Germinal center (tissue), 1 donor: Measurements from ENCODE around the gene ARL3.
A peak's percentile ranks its signal among the peaks of the same experiment; 100 is the strongest.
"Not testable (repeated sequence)": the region's sequence is repeated elsewhere in the genome, so short reads cannot be mapped to it uniquely, and the experiment has no call there.

ENCODE experiments used
- DNase-seq: peaks from one replicate; pipeline ENCODE4 v3.0.0; 2012; ENCODE audit warnings: mixed read lengths, low spot score

Gene ARL3

DNA sequence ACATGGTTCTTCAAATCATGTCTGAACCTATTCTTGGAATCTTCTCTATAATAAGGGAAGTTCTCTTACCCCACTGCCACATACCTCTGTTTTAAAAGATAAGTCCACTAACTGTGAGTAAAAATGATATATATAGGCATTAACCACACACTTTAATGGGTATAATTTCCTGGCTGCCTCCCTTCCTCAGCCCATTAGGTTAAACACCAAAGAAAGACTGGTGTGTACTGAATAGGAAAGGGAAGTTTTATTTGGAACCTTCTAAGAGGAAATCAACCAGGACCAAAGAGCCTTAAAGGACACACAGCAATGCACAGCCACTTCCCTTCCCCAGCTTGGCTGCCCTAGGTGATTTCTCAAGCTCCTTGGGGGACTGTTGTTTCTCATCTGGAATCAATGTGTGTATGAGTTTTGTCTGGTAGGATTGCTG, 24.5 kb upstream of the ARL3 start:
- no peak for DNase-seq

DNA sequence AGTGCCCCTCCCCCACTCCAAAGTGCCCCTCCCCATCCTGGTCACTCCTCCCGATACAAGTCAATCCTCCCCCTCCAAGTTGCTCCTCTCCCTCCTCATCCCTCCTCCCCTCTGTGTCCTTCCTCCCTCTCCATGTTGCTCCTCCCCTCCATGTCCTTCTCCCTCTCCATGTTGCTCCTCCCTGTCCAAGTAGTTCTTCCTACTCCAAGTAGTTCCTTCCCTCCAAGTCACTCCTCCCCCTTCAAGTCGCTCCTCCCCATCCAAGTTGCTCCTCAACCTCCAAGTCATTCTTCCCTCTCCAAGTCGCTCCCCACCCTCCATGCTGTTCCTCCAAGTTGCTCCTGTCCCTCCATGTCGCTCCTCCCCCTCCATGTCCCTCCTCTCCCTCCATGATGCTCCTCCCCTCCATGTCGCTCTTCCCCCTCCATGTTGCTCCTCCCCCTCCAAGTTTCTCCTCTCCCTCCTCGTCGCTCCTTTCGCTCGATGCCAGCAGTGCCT, 20.9 kb upstream of the ARL3 start:
- DNase-seq: no peak

DNA sequence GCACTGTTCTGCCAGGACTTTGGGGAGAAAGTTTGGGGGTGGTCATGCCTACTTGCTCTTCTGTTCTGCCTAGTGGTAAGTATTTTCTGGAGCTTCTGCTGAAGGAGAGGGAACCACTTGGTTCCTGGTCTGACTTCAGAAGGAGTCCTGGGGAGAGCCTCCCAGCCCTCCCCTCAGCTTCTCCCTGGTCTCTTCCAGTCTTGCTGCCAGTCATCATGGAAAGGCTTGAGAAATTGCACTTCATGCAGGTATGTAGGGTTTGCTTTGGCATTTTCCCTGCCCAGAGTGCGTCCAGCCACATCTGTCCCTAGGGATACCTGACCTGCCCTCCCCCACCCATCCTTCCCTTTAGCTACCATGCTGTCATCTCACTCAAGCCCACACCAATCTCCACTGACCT, 18.5 kb upstream of the ARL3 start:
- no peak for DNase-seq

DNA sequence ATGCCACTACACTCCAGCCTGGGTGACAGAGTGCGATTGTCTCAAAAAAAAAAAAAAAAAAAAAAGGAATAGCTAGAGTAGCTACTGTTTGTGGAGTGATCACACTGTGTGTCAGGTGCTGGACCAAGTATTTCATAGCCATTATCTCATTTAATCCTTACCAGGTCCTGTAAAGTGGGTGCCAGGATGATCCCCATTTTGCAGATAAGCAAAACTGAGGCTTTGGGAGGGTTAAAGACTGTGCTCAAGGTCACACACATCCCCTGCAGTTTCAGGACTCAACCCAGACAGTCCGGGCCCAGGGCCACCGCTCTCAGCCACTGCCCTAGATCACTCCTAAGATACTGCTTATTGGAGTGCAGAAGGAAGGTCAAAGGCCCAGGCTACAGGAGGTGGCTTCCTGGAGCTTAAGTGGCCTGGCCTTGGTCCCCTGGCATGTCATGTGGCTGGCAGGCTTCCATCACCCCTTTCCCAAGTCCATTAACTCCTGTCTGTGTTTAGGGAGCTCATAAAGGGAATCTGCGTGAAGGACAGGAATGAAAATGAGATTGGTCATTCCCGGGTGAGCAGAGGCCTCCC, 17.1 kb upstream of the ARL3 start:
- DNase-seq: no peak

DNA sequence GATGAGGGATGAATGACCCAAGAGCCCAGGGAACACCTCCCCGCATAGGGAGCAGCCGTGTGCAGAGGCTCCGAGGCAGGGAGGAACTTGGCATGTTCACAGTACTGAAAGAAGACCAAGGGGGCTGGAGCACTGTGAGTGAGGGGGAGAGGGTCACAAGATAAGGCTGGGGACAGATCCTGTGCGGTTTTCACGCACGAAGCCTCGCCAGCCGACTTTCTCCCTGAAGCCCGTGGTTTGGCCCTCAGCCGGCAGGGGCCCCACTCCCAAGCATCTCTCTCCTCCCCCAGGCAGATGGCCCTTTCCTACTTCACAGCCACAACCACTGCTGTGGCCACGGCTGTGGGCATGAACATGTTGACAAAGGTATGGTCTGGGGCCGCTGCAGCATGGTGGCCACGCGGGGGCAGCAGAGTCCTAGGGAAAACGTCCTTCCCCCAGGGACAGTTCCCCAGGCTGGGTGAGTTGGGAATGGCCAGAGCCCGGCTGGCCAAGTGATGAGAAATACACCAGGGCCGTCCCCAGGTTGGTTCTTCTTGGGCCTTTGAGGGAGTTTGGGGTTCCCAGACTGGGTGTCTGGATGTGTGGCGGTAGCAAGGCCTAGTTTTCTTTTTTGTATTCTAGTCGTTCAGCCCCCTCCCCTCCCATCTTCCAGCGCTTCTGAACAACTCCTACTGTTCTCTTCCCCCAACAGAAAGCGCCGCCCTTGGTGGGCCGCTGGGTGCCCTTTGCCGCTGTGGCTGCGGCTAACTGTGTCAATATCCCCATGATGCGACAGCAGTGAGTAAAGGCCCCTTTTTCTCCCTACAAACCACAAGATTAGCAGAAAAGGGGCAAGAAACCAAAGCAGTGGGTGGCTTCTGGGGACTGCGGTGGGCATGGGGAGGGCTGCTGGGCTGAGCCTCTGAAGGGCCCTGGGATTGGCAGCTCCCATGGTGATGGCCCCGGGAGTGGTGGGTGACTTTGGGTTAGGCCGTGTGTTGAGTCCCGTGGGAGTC, 15.1 kb upstream of the ARL3 start:
- DNase-seq: peak; percentile 52

DNA sequence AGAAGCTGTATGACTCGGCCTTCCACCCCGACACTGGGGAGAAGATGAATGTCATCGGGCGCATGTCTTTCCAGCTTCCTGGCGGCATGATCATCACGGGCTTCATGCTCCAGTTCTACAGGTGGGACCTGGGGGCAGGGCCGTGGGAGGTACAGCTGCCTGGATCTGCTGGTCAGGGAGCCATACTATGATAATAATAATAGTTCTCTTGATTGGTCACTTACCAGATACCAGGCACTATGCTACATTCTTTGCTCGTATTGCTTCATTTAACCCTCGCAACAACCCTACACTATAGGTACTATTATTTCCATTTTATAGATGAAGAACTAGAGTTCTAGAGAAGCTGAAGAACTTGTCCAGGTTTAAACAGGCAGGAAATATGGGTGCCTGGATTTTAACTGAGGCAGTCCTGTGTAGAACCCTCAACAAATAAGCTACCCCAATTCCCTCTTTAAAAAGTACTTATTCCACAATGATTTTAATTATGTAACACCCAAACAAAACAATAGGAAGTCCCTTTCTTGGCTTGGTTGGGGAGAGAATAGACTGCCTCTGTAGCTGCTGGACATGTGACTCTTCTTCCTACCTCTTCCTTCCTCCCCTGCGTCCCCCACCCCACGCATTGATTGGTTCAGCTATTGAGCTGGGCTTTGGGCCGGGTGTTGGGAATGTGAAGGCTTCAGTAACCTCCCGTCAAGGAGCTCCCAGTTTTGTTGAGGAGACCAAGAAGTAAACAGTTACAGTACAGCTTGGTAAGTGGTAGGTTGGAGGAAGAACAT, 13.0 kb upstream of the ARL3 start:
- DNase-seq: no peak

DNA sequence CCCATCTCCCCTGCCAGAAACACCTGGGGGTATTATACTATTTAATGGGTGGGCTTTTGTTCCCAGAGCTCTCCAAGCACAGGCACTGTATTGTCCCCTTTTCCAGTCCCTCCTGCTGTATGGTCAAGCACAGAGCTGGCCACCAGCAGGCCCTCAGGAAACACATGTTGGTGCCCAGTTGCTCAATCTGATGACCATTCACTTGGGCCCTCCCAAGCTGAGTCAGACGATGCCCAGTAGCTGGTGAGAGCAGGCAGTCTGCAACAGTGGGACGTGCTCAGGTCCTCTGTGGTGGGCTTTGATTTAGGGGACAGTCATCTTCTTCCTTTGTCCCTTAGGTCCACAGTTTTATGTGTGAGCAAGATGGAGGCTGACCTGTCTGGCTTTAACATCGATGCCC, 12.1 kb upstream of the ARL3 start:
- no peak for DNase-seq

DNA sequence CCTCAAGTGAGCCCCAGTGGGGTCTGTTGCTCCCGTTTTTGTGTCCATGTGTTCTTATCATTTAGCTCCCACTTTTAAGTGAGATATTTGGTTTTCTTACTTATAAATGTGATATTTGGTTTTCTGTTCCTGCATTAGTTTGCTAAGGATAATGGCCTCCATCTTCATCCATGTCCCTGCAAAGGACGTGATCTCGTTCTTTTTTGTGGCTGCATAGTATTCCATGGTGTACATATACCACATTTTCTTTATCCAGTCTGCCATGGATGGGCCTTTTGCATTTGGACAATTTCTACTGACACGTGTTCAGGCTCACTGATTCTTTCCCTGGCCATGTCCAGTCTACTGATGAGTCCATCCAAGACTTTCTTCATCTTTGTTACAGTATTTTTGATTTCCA, 9.8 kb upstream of the ARL3 start:
- DNase-seq: no peak

DNA sequence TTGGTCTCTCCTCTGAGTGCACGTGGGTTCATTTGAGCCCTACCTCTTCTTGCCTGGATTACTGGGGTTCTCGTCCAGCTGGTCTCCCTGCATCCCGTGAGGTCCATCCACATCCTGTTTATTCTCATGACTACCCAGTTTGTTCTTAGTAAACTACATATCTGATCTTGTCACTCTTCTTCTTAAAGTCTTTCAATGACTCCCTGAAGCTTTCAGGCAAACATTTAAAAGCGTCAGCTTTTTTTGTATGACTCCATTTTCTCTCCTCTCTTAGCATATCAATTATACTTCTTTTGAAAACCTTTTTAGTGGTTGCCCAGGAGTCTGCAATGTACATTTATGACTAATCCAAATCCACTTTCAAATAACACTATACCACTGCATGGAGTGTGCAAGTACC, 7.8 kb upstream of the ARL3 start:
- DNase-seq: no peak

DNA sequence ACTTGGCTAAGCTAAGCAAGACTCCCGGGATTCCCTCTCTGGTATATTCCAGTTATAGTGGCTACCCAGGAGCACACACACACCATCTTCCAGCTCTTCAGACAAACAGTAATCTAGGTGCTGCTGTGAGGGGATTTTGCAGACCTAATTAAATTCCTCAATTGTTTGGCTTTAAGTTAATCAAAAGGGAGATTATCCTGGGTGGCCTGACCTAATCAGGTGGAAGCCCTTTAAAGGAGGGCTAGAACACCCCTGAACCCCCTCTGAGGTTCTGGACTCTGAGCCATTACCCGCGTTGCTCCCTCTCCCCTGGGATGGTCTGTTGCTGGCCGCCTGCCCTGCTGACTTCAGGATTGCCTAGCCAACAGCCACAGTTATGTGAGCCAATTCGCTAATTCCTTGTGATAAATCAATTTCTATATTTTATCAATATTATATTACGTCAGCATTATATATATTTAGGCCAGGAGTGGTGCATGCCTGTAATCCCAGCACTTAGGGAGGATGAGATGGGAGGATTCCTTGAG, 6.6 kb upstream of the ARL3 start:
- no peak for DNase-seq

DNA sequence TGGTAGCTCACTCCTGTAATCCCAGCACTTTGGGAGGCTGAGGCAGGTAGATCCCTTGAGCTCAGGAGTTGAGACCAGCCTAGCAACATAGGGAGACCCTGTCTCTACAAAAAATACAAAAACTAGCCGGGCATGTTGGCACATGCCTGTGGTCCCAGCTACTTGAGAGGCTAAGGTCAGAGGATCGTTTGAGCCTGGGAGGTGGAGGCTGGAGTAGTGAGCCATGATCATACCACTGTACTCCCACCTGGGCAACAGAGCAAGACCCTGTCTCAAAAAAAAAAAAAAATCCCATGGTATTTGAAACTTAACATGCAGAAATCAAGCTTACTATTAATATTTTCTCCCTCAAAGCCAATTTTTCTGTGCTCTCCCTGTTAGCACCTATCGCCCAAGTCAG, 6.1 kb upstream of the ARL3 start:
- no peak for DNase-seq

DNA sequence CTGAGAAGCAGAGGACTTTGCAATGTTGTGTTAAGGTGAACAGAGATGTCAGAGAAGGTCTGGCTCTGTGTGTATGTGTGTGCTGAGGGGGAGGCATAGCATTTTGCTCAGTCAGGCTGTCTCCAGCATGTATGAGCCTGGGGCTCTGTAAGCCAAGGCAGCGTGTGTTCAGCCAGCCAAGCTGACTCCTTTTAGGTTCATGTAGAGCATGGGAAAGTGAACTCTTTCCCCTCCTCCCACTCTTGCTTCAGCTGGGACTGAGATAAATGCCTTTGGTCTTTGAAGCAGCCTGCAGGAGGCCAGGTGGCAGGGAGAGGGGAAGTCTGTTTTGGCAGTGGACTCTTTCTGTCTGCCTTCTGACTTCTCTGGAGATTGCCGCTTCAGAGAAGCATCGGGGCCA, 4.0 kb upstream of the ARL3 start:
- DNase-seq: no peak

DNA sequence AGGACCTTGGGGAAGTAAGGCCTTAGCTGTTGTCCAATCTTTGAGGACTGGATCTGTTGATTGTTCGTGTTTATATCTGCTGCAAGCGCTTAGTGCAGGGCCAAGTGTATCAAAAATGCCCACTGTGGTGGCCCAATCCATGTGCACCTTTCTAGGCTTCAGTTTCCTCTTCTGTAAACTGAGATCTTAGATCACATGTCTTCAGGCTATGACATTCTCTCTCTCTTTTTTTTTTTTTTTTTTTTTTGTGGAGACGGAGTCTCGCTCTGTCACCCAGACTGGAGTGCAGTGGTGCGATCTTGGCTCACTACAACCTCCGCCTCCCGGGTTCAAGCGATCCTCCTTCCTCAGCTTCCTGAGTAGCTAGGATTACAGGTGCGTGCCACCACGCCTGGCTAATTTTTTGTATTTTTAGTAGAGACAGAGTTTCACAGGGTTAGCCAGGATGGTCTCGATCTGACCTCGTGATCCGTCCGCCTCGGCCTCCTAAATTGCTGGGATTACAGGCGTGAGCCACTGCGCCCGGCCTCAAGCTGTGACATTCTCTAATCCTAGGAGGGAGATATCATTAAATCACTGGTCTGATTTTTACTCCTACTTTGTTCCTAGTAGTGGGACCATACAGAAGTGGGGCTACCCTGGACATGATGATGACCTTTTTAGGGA, 2.8 kb upstream of the ARL3 start:
- DNase-seq: not testable (repeated sequence)

DNA sequence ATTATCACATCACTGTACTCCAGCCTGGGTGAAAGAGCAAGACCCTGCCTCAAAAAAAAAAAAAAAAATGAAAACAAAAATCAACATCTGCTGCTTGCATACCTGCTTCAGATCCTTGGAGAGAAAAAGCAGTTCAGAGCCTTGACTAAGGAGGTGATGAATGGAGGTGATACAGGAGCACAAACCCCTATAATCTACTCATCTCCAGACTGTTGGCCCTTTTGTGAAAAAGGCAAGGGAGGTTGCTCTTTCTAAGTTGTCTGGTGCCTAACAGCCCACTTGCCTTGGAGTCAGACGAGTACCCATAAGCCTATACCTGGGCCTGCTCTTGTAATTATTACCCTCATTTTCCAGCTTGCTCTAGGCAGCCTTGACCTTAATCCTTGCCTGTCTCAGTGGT, 1.7 kb upstream of the ARL3 start:
- DNase-seq: no peak

DNA sequence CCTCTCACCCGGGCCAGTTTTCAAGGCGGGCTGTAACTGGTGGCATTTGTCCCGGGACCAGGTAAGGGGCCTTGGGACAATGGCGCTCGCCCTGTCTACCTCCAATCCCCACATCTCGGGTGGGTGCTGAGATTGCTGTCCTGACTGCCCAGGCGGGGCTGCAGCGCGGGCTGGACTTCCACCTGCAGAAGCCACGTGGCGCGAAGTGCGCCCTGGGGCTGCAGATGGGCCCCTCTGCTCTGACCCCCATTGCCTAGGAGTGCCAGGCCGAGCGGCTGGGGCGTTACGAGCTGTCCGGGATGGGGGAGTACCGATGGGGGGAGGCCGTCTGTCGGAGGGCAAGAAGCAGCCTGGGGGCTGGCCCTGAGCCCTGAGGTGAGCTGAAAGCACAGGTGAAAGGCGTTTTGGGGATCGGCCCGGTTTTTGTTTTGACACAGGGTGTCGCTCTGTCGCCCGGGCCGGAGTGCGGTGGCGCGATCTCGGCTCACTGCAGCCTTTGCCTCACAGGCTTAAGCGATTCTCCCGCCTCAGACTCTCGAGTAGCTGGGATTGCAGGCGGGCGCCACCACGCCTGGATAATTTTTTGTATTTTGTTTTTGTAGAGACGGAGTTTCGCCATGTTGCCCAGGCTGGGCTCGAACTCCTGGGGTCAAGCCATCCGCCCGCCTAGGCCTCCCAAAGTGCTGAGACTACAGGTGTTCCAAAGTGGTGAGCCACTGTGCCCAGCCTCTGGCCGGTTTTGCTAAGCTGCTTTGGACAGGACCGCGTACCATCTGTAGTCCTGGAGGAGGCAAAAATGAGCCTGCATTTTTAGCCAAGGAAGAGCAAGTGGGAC, 641 bp upstream of the ARL3 start, which contains the start of gene SFXN2:
Gene SFXN2 (plus strand): TSS at position 16 of the 835 bp plus-strand sequence. CDS start 12,001 bp downstream, outside the sequence.
- peak; percentile 47 for DNase-seq

DNA sequence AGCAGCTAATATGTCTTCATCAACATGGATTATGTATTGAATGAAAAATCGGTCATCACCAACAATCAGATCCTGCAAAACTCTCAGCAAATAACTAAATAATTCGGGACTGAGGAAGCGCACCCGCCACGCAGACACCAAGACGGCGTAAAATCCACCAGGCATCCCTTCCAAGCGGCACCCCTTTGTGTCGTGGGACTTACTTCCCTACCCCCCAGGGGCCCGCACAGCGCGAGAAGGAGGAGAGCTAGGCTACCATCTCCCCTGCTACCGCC, 721 bp downstream of the ARL3 start:
- no peak for DNase-seq

DNA sequence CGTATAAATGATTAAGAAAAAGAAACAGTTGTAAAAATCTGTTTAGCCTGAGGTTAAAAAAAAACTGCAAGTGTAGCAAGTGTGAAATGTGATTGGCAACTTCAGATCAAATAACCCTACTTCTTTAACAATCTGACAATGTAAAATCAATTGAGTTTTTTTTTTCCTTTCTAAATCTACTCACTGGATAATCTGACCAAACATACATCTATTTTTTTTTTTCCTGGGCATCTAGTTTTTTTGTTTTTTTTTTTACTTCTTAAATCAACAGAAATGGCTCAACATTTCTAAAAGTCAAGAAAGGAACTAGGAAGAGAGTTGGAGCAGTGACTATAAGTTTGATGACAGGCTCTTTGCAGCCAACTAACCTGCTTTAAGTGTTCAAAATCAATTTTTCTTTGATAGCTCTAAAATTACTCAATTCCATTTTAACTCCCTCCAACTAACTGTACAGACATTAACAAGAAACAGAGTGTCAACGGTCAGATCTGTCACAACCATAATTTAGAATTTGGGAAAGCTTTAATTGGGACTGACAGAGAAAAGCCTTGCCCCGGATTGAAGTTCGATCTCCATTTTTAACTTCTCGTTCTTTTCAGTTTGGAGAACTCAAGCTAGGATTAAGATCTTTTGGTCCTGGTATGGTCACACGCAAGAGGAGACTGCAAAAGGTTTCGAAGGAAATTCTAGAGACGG, 1.2 kb downstream of the ARL3 start:
- DNase-seq: no peak

DNA sequence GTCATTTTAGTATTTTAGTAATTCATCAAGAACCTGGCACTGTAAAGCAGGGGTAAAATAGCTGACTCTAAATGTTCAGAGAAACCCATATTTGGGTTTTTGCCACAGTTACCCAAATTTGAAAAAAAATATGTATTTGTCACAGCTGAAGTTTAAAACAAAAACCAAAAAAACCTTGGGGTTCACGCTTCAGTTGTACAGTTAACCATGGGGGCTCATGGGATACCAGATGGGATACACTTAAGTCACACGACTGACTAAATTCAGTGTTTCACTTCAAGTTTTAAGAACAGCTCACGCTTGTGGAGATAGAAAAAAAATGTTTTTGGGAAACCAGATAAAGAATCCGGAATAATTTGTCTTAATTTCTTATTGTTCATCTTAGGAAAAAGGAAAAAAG, 2.1 kb downstream of the ARL3 start:
- DNase-seq: peak; percentile 38

DNA sequence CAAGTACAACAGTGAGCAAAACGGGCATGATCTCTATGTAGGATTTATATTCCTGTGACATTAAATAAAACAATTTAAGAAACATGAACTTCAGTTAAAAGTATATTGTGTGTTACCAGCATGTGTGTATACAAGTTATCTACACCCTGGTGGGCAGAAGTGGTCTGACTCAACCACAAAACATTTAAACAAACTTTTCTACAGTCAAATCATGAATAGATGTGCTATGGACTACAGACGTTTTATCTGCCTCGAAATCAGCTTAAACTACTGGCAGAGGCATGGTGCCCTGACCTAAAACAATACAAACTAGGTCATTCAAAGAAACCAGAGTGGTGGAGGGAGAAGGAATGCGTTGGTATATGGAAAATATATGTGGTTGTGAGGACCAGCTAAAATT, 3.6 kb downstream of the ARL3 start:
- DNase-seq: no peak

DNA sequence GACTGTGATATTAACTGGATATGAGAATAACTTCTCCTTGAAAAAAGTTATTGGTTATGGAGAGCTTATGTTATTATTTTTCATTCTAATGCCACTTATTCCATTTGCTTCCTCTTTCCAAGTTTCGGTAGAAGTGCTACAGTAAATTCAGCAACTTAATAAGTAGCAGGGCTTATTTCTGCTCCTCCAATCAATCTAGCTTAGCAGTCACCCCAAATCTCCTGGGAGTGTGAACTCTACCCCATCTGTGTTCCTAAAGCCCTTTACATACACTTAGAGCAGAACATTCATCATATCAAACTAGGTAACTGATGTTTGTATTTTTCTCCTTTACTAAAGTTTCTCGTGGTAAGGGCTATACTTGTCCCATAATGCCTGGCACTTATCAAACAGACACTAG, 8.7 kb downstream of the ARL3 start:
- no peak for DNase-seq
